ENCODE results near the gene LRRFIP1. TPM values are rescaled to one million over a fixed set of nuclear protein-coding genes. Genes with fewer than 3 reads are reported as not detected.

Gene LRRFIP1
- total RNA-seq, 4 donors from 2014 or later: 142 to 213 (median 191) TPM

DNA sequence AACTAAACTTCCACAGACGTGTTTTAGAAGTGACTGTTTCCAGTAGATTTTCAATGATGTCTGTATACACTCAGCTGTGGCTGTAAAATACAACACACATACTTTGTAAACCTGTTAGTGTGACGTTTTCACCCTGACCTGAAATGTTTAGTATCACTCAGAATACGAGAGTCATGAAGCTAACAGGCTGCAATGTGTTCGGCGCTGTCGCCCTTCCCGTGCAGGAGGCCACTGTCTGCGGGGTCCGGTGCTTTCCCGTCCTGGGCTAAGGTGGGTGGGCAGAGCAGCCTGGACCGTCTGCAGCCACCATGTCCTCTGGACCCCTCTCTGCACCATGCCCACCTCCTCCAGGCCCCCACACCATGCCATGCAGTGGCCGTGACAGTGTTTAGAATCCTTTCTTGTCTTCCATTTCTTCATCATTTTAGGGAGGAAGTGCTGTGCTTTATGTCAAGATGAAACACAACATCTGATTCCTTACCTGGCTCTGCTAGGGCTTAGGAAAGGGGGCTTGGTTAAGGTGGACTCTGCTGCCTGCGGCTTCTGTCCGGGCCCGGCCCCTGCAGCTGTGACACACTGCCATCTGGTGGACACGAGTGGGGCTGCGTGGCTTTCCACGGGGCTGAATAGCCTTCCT lies 117.3 kb downstream of the LRRFIP1 start:
- peaks cover 55 to 70% (median 66%) of the 10 kb centered on the region in 4 donors for H3K4me1 ChIP-seq
- H3K36me3 ChIP-seq: peaks cover 7 to 37% (median 29%) of the 10 kb centered on the region in 4 donors
- H3K27ac ChIP-seq (replicated peaks in 1 of 4): peak overlapping the region; percentile 59 to 86 (median 78)
- no peaks in the 10 kb centered on the region for H3K9me3 ChIP-seq
- intact Hi-C loops (cut with DNase I): loop anchor here (5.0 to 10.0 kb wide), 3 partner anchors 72 to 630 kb away; no protein-coding TSS in a partner anchor
- no peak for DNase-seq (ENCODE audit: extremely low spot score)
- 45% methylated on average over 16 of the region's 18 CpGs for WGBS
- H3K27me3 ChIP-seq: no peaks in the 10 kb centered on the region
- no peak overlapping the region for H3K4me3 ChIP-seq
- no peak for TF ChIP-seq EP300 (IDR thresholded peaks at IDR 0.05)
- TF ChIP-seq POLR2AphosphoS5 (IDR thresholded peaks at IDR 0.05): peak; percentile 44 to 46
- peak in 2 of 3 experiments; percentile 99 for TF ChIP-seq CTCF (IDR thresholded peaks at IDR 0.05)
- TF ChIP-seq POLR2A (IDR thresholded peaks at IDR 0.05; ENCODE audit: low read depth): no peak

DNA sequence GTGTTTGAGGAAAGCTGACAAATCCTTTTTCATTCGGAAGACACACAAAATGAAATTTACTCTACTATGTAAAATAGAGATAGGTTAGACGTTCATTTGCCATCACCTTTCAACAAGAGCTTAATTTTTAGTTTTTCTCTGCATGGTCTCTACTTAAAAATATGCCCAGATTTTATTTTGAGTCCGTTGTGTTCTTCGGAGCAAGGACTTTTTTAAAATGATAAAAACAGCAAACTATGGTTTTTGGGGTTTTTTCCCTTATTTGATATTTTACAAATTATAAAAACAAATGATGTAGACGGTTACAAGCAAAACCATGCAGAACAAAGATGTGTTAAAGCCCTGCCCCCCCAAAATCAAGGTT lies 117.8 kb downstream of the LRRFIP1 start:
- no peaks in the 10 kb centered on the region for H3K9me3 ChIP-seq
- DNase-seq (ENCODE audit: extremely low spot score): no peak
- 49% methylated on average over 5 of the region's 5 CpGs for WGBS
- H3K27ac ChIP-seq (replicated peaks in 1 of 4): peak overlapping the region; percentile 59 to 86 (median 78)
- H3K27me3 ChIP-seq: no peaks in the 10 kb centered on the region
- H3K36me3 ChIP-seq: peaks cover 7 to 42% (median 32%) of the 10 kb centered on the region in 4 donors
- H3K4me3 ChIP-seq: no peak overlapping the region
- TF ChIP-seq CTCF (IDR thresholded peaks at IDR 0.05) (peak in 1 of 3 experiments; percentile 2), POLR2A (IDR thresholded peaks at IDR 0.05; ENCODE audit: low read depth) (no peak), EP300 (IDR thresholded peaks at IDR 0.05) (no peak)
- intact Hi-C loops (cut with DNase I): loop anchor here (5.0 to 10.0 kb wide), 3 partner anchors 73 to 630 kb away; no protein-coding TSS in a partner anchor
- H3K4me1 ChIP-seq: peaks cover 50 to 64% (median 61%) of the 10 kb centered on the region in 4 donors

DNA sequence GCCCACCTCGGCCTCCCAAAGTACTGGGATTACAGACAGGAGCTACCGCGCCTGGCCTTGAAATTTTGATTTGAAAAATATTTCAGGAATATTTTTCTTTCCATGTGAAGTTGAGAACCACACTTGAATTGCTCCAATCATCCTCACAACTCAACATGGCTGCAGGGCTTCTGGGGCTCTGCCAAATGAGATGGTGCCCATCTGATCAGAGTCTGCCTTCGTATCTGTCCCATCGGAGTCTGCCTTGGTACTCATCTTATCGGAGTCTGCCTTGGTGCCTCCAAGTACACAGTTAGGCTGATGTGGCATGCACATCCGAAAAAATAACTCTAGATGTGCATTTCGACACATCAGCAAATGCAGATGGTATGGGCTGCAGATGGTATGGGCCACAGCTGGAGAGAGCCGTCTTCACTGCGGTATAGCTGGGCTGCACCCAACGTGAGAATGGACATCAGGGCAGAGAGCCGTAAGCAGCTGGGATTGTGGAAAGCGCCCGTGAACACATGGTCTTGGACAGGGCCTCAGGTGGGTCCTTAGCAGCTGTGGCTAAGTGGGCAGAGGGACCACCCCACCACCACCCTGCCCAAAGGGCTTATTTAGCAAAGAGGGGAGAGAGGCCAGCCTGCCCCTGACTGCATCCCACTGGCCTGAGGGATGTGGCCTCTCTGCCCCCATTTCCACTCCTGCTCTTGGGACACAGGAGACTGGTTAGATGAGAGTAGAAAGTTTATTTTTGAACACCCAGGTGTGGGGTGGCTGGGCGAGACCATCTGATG lies 119.1 kb downstream of the LRRFIP1 start:
- no peak for DNase-seq (ENCODE audit: extremely low spot score)
- Histone ChIP-seq H3K4me3 (no peak overlapping the region), H3K27ac (replicated peaks in 1 of 4) (no peak overlapping the region), H3K36me3 (peaks cover 7 to 54% (median 41%) of the 10 kb centered on the region in 4 donors), H3K4me1 (peaks cover 38 to 52% (median 48%) of the 10 kb centered on the region in 4 donors), H3K9me3 (no peaks in the 10 kb centered on the region), H3K27me3 (no peaks in the 10 kb centered on the region)
- intact Hi-C loops (cut with DNase I): loop anchor here (2.0 to 10.0 kb wide), 4 partner anchors 74 to 632 kb away; no protein-coding TSS in a partner anchor
- TF ChIP-seq POLR2A (IDR thresholded peaks at IDR 0.05; ENCODE audit: low read depth): no peak
- TF ChIP-seq POLR2AphosphoS5 (IDR thresholded peaks at IDR 0.05): no peak
- TF ChIP-seq CTCF (IDR thresholded peaks at IDR 0.05): no peak
- no peak for TF ChIP-seq EP300 (IDR thresholded peaks at IDR 0.05)
- WGBS: 88% methylated on average over 15 of the region's 15 CpGs

DNA sequence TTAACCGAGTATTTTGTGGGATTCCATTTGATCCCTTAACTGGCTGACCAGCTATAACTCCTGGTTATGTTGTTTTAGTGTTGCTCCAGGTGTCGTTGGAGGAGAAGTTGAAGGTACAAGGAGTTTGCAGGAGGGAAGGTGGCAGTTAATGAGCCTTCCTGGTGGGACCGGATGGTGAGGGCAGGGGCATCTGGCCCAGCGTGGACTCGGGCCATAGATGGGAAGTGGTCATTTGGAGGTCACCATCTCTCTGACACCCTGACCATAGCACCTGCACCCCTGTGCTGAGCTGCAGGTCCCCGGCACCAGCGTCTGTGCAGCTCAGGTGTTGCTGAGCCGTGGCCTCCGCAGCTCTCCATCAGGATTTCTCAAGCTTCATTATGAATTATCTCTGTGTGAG lies 119.8 kb downstream of the LRRFIP1 start:
- no peak for DNase-seq (ENCODE audit: extremely low spot score)
- Histone ChIP-seq H3K9me3 (no peaks in the 10 kb centered on the region), H3K27me3 (no peaks in the 10 kb centered on the region), H3K4me1 (peaks cover 34 to 45% (median 42%) of the 10 kb centered on the region in 4 donors), H3K4me3 (no peak overlapping the region), H3K36me3 (peaks cover 13 to 61% (median 48%) of the 10 kb centered on the region in 4 donors), H3K27ac (replicated peaks in 1 of 4) (no peak overlapping the region)
- intact Hi-C loops (cut with DNase I): loop anchor here (2.0 to 10.0 kb wide), 4 partner anchors 75 to 632 kb away; no protein-coding TSS in a partner anchor
- WGBS: 93% methylated on average over 9 of the region's 9 CpGs
- TF ChIP-seq EP300 (IDR thresholded peaks at IDR 0.05) (no peak), CTCF (IDR thresholded peaks at IDR 0.05) (no peak), POLR2AphosphoS5 (IDR thresholded peaks at IDR 0.05) (no peak)

All from esophagus muscularis mucosa (tissue), 4 donors.